Measurements from ENCODE around the gene ZCCHC14.

- no peak for TF ChIP-seq EZH2 (IDR thresholded peaks at IDR 0.05; ENCODE audit: borderline replicate concordance)
- TF ChIP-seq, protein P1, sequence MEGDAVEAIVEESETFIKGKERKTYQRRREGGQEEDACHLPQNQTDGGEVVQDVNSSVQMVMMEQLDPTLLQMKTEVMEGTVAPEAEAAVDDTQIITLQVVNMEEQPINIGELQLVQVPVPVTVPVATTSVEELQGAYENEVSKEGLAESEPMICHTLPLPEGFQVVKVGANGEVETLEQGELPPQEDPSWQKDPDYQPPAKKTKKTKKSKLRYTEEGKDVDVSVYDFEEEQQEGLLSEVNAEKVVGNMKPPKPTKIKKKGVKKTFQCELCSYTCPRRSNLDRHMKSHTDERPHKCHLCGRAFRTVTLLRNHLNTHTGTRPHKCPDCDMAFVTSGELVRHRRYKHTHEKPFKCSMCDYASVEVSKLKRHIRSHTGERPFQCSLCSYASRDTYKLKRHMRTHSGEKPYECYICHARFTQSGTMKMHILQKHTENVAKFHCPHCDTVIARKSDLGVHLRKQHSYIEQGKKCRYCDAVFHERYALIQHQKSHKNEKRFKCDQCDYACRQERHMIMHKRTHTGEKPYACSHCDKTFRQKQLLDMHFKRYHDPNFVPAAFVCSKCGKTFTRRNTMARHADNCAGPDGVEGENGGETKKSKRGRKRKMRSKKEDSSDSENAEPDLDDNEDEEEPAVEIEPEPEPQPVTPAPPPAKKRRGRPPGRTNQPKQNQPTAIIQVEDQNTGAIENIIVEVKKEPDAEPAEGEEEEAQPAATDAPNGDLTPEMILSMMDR (IDR thresholded peaks at IDR 0.05; ENCODE audit: poor library complexity) = no peak
- no peak for TF ChIP-seq EZH2phosphoT487 (IDR thresholded peaks at IDR 0.05; ENCODE audit: low read depth, severe bottlenecking, unreplicated experiment)
These were observed 42.6 kb upstream of the ZCCHC14 start for GRCh38 chr16:87535457-87535854.

Measured in hepatocyte (in vitro differentiated cells).